CD14-positive monocyte (primary cell): Measurements from ENCODE around the gene MAP1LC3B. TPM values are rescaled to one million over a fixed set of nuclear protein-coding genes. Genes with fewer than 3 reads are reported as not detected.

Experiments used
- DNase-seq, 3 donors: peaks; one replicate each; pipeline ENCODE4 v3.0.0-alpha.2; 2011 to 2022
- H2AFZ ChIP-seq: 2 replicates; pipeline ENCODE4 v1.6.0; 2012; ENCODE audit warnings: mild to moderate bottlenecking, low read depth, low read length, inconsistent platforms; ENCODE audit not compliant: insufficient read depth, poor library complexity, severe bottlenecking
- H3K27ac ChIP-seq, 2 donors: 1 replicate in 1 of 2; 2 replicates in 1 of 2; pipeline ENCODE4 v1.5.1; 2012 to 2013; ENCODE audit warnings: low read length in 2 of 2, control low read depth in 1 of 2, inconsistent platforms in 1 of 2, low read depth in 1 of 2, mild to moderate bottlenecking in 1 of 2
- H3K27me3 ChIP-seq, 2 donors: one replicate each; pipeline versions ENCODE4 v1.6.0 to v1.6.1; 2011 to 2013; ENCODE audit warnings: low read length in 2 of 2; ENCODE audit not compliant: control insufficient read depth in 2 of 2, insufficient read depth in 2 of 2
- H3K36me3 ChIP-seq, 2 donors: replicated peaks in 1 of 2; 1 replicate in 1 of 2; 2 replicates in 1 of 2; pipeline versions ENCODE4 v1.5.1 to v1.6.1; 2012 to 2013; ENCODE audit warnings: low read length in 2 of 2, control low read depth in 1 of 2, inconsistent platforms in 1 of 2, mild to moderate bottlenecking in 1 of 2; ENCODE audit not compliant: insufficient read depth in 2 of 2, control insufficient read depth in 1 of 2
- H3K4me1 ChIP-seq, 2 donors: 1 replicate in 1 of 2; 2 replicates in 1 of 2; pipeline versions ENCODE4 v1.5.1 to v1.6.1; 2012 to 2013; ENCODE audit warnings: low read length in 2 of 2, control low read depth in 1 of 2, inconsistent platforms in 1 of 2, mild to moderate bottlenecking in 1 of 2, moderate library complexity in 1 of 2; ENCODE audit not compliant: insufficient read depth in 2 of 2, control insufficient read depth in 1 of 2
- H3K4me2 ChIP-seq: replicated peaks from 2 replicates; pipeline ENCODE3; 2012; ENCODE audit warnings: low read length, moderate library complexity, mild to moderate bottlenecking; ENCODE audit not compliant: poor library complexity, severe bottlenecking; ENCODE audit errors: extremely low read depth
- H3K4me3 ChIP-seq, 3 experiments: fragments of 200-600 bp in 1 of 3; sonication (generic) in 1 of 3; replicated peaks in 1 of 3; 1 replicate in 2 of 3; 2 replicates in 1 of 3; pipeline ENCODE4 v1.5.1; 2011 to 2013; ENCODE audit warnings: low read length in 3 of 3, mild to moderate bottlenecking in 3 of 3, control low read depth in 2 of 3, low read depth in 2 of 3, inconsistent platforms in 1 of 3, moderate library complexity in 1 of 3
- H3K79me2 ChIP-seq: 2 replicates; pipeline ENCODE4 v1.6.0; 2012; ENCODE audit warnings: mild to moderate bottlenecking, control low read depth, inconsistent platforms, low read length, moderate library complexity; ENCODE audit not compliant: insufficient read depth
- H3K9ac ChIP-seq: 2 replicates; pipeline ENCODE4 v1.6.0; 2017; ENCODE audit warnings: low read length, mild to moderate bottlenecking; ENCODE audit not compliant: insufficient read depth, poor library complexity, severe bottlenecking
- H3K9me3 ChIP-seq, 2 donors: replicated peaks in 1 of 2; 1 replicate in 1 of 2; 2 replicates in 1 of 2; pipeline versions ENCODE4 v1.5.1 to v1.6.1; 2012 to 2013; ENCODE audit warnings: low read length in 2 of 2, control low read depth in 1 of 2; ENCODE audit not compliant: control insufficient read depth in 1 of 2, insufficient read depth in 1 of 2
- H4K20me1 ChIP-seq: 2 replicates; pipeline ENCODE4 v1.6.0; 2012; ENCODE audit warnings: mild to moderate bottlenecking, low read length, control low read depth, moderate library complexity; ENCODE audit not compliant: insufficient read depth
- H3K27ac Mint-ChIP-seq, 7 donors: one replicate each; pipeline ENCODE4 v1.8.0; 2020; ENCODE audit warnings: mild to moderate bottlenecking in 7 of 7, mixed read lengths in 7 of 7, moderate library complexity in 6 of 7, inconsistent platforms in 2 of 7
- H3K27me3 Mint-ChIP-seq, 3 donors: one replicate each; pipeline ENCODE4 v1.8.0; 2021 to 2022; ENCODE audit warnings: low read depth in 3 of 3, mild to moderate bottlenecking in 3 of 3, mixed read lengths in 3 of 3, moderate library complexity in 3 of 3, inconsistent platforms in 1 of 3
- H3K36me3 Mint-ChIP-seq, 2 donors: one replicate each; pipeline ENCODE4 v1.8.0; 2020; ENCODE audit warnings: mixed read lengths in 2 of 2, inconsistent platforms in 1 of 2, mild to moderate bottlenecking in 1 of 2
- H3K4me1 Mint-ChIP-seq: one replicate; pipeline ENCODE4 v1.8.0; 2020; ENCODE audit warnings: mild to moderate bottlenecking, mixed read lengths
- H3K4me3 Mint-ChIP-seq, 2 donors: one replicate each; pipeline ENCODE4 v1.8.0; 2020; ENCODE audit warnings: mild to moderate bottlenecking in 2 of 2, mixed read lengths in 2 of 2, moderate library complexity in 1 of 2
- H3K9me3 Mint-ChIP-seq, 7 donors: one replicate each; pipeline ENCODE4 v1.8.0; 2020 to 2022; ENCODE audit warnings: mixed read lengths in 7 of 7, mild to moderate bottlenecking in 6 of 7, moderate library complexity in 6 of 7, inconsistent platforms in 2 of 7
- WGBS: methylation state at CpG from one replicate; pipeline ENCODE4 v1.1.5; 2013; ENCODE audit warnings: missing lambda C conversion rate; ENCODE audit not compliant: insufficient coverage; 5-methylcytosine and 5-hydroxymethylcytosine counted together
- intact Hi-C, 2 donors: fragments of 100-400 bp; cut with micrococcal nuclease; formaldehyde crosslinking; loops; one replicate each; pipeline versions ENCODE4 v1.15.0 to v1.15.1; 2023
- polyA plus RNA-seq, 3 donors: library from polyadenylated mRNA; depleted of rRNA in 1 of 3; unstranded in 2 of 3; stranded (reverse) in 1 of 3; fragments of 300-500 nt in 2 of 3; fragments of >200 nt in 1 of 3; fragmentation: Illumina TruSeq in 2 of 3; gene quantifications; 1 replicate in 2 of 3; 2 replicates in 1 of 3; pipeline ENCODE4 v1.2.3, GENCODE V29; 2012 to 2021
- TF ChIP-seq, protein P1 (sequence below): fragments of 200-600 bp; IDR thresholded peaks from one replicate; pipeline ENCODE4 v1.8.0; 2022; ENCODE audit warnings: antibody characterized with exemption, mild to moderate bottlenecking

MAP1LC3B gene
- polyA plus RNA-seq, 3 donors = 102 to 147 (median 140) TPM

DNA sequence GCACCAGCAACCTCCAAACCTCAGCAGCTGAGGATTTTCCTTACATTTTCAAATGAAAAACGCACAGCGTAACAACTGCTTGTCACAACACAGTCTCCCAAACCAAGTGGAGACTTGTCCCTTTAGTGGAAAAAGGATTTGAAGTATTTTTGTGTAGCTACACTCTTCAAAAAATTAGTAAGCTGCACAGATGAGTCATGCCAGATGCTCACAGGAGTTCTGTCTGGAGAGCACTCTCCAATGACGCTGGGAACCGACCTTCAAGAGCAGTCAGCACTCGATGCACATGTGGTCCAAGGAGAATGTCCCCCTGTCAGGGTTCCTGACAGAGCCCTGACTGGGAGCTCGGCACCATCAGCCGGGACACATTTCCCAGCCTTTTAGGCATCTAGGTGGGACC, 39.8 kb downstream of the MAP1LC3B start:
- peaks cover 11% of the 10 kb centered on the region for H4K20me1 ChIP-seq
- no peak overlapping the region for H3K27ac ChIP-seq
- no peaks in the 10 kb centered on the region for H3K9me3 ChIP-seq
- peaks cover 0 to 3% of the 10 kb centered on the region in 2 donors for H3K27me3 ChIP-seq
- H3K4me2 ChIP-seq = no peak overlapping the region
- Mint-ChIP-seq H3K27ac (no peak overlapping the region), H3K36me3 (peaks cover 21 to 30% of the 10 kb centered on the region in 2 donors), H3K4me3 (no peak overlapping the region), H3K27me3 (peaks cover 0 to 5% (median 5%) of the 10 kb centered on the region in 3 donors), H3K9me3 (peaks cover 0 to 2% (median 0%) of the 10 kb centered on the region in 7 donors), H3K4me1 (peaks cover 10% of the 10 kb centered on the region)
- H3K4me1 ChIP-seq = no peaks in the 10 kb centered on the region
- DNase-seq = no peak
- H3K79me2 ChIP-seq = no peaks in the 10 kb centered on the region
- no peak overlapping the region for H2AFZ ChIP-seq
- intact Hi-C loops = no loop called here
- H3K4me3 ChIP-seq = no peak overlapping the region
- no peak overlapping the region for H3K9ac ChIP-seq
- peaks cover 3 to 5% of the 10 kb centered on the region in 2 donors for H3K36me3 ChIP-seq
- 96% methylated on average over 4 of the region's 7 CpGs for WGBS
- TF ChIP-seq, protein P1, sequence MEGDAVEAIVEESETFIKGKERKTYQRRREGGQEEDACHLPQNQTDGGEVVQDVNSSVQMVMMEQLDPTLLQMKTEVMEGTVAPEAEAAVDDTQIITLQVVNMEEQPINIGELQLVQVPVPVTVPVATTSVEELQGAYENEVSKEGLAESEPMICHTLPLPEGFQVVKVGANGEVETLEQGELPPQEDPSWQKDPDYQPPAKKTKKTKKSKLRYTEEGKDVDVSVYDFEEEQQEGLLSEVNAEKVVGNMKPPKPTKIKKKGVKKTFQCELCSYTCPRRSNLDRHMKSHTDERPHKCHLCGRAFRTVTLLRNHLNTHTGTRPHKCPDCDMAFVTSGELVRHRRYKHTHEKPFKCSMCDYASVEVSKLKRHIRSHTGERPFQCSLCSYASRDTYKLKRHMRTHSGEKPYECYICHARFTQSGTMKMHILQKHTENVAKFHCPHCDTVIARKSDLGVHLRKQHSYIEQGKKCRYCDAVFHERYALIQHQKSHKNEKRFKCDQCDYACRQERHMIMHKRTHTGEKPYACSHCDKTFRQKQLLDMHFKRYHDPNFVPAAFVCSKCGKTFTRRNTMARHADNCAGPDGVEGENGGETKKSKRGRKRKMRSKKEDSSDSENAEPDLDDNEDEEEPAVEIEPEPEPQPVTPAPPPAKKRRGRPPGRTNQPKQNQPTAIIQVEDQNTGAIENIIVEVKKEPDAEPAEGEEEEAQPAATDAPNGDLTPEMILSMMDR = no peak

DNA sequence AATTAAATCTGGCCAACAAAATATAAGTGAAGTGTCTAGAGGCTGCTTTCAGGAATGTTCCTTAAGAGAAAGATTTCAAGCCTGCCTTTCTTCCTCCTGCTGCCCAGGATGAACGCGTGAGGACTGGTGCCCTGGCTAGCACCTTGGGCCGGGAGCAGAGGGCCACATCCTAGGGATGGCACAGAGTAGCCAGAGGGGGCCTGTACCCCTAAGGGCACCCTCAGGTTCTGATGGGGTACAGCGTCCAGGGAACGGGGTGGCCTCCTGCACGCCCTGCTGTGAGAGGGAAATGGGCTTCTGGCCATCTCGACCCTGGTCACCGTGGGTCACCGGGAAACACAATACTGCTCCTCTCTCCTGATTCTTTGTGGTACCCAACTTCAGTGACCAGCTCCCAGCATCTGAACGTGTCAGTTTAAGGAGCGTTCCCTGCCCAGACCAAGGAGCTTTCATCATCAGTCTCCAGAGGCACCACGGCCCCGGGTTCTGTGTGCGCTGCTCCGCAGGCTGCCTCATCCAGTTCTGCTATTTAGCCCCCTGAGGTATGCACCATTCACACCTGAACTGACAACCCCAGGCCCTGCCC, 40.3 kb downstream of the MAP1LC3B start:
- H3K4me1 ChIP-seq = no peaks in the 10 kb centered on the region
- peaks cover 11% of the 10 kb centered on the region for H4K20me1 ChIP-seq
- no peak overlapping the region for H2AFZ ChIP-seq
- Mint-ChIP-seq H3K36me3 (peaks cover 21 to 32% of the 10 kb centered on the region in 2 donors), H3K4me3 (no peak overlapping the region), H3K27ac (no peak overlapping the region), H3K27me3 (peaks cover 0 to 7% (median 5%) of the 10 kb centered on the region in 3 donors), H3K4me1 (peaks cover 10% of the 10 kb centered on the region), H3K9me3 (peaks cover 0 to 2% (median 0%) of the 10 kb centered on the region in 7 donors)
- TF ChIP-seq, protein P1 = no peak
- no peaks in the 10 kb centered on the region for H3K79me2 ChIP-seq
- H3K4me2 ChIP-seq = no peak overlapping the region
- 97% methylated on average over 13 of the region's 15 CpGs for WGBS
- H3K36me3 ChIP-seq = peaks cover 3 to 5% of the 10 kb centered on the region in 2 donors
- no peak overlapping the region for H3K9ac ChIP-seq
- H3K27me3 ChIP-seq = peaks cover 0 to 3% of the 10 kb centered on the region in 2 donors
- H3K9me3 ChIP-seq = no peaks in the 10 kb centered on the region
- no peak overlapping the region for H3K27ac ChIP-seq
- no peak for DNase-seq
- H3K4me3 ChIP-seq = no peak overlapping the region
- intact Hi-C loops = no loop called here
